Breast epithelium (tissue), 4 donors: Measurements from ENCODE around the gene IQCH. TPM values are rescaled to one million over a fixed set of nuclear protein-coding genes. Genes with fewer than 3 reads are reported as not detected.

Experiments used
- DNase-seq, 2 donors: peaks; one replicate each; pipeline ENCODE4 v3.0.0-alpha.2; 2019; ENCODE audit warnings: low spot score in 2 of 2
- H3K27ac ChIP-seq, 2 donors: fragments of 200-600 bp; sonication (generic) in 1 of 2; one replicate each; pipeline ENCODE4 v1.5.1; 2016 to 2019; ENCODE audit warnings: mild to moderate bottlenecking in 1 of 2
- H3K27me3 ChIP-seq, 2 donors: fragments of 200-600 bp; sonication (generic) in 1 of 2; one replicate each; pipeline versions ENCODE4 v1.5.1 to v1.6.0; 2017 to 2019; ENCODE audit warnings: control low read depth in 1 of 2, mild to moderate bottlenecking in 1 of 2
- H3K36me3 ChIP-seq: fragments of 200-600 bp; one replicate; pipeline ENCODE4 v1.5.1; 2019
- H3K4me1 ChIP-seq, 2 donors: fragments of 200-600 bp; sonication (generic); one replicate each; pipeline ENCODE4 v1.5.1; 2016 to 2019; ENCODE audit warnings: control low read depth in 1 of 2
- H3K4me3 ChIP-seq, 3 donors: fragments of 200-600 bp; sonication (generic); 1 replicate in 2 of 3; 2 replicates in 1 of 3; pipeline ENCODE4 v1.5.1; 2016 to 2019; ENCODE audit warnings: mild to moderate bottlenecking in 3 of 3, moderate library complexity in 2 of 3
- H3K9me3 ChIP-seq, 2 donors: fragments of 200-600 bp; sonication (generic) in 1 of 2; one replicate each; pipeline ENCODE4 v1.5.1; 2016 to 2019; ENCODE audit warnings: control low read depth in 1 of 2
- POLR2A ChIP-seq: fragments of 450-650 bp; IDR thresholded peaks from one replicate; pipeline ENCODE4 v1.6.1; 2016; ENCODE audit warnings: antibody characterized with exemption, mild to moderate bottlenecking, moderate library complexity
- POLR2AphosphoS5 ChIP-seq, 3 donors: sonication (generic); formaldehyde crosslinking; IDR thresholded peaks; one replicate each; pipeline ENCODE4 v1.6.1; 2017; ENCODE audit warnings: antibody characterized with exemption in 3 of 3
- intact Hi-C: fragments of 100-400 bp; cut with DNase I; formaldehyde crosslinking; loops from one replicate; pipeline ENCODE4 v1.15.1; 2023; ENCODE audit warnings: low total_unique reads
- total RNA-seq, 3 donors: library from RNA; depleted of rRNA; stranded (reverse); fragments of >200 nt; gene quantifications; one replicate each; pipeline ENCODE4 v1.1.0, GENCODE V29; 2016
- TF ChIP-seq, protein P1 (sequence below), 3 donors: fragments of 450-650 bp; IDR thresholded peaks; one replicate each; pipeline ENCODE4 v1.5.1; 2016 to 2017; ENCODE audit warnings: antibody characterized with exemption in 3 of 3, mild to moderate bottlenecking in 3 of 3, moderate library complexity in 3 of 3

IQCH gene
- total RNA-seq, 3 donors from 2014 or later = 0.64 to 11.9 (median 6.6) TPM

DNA sequence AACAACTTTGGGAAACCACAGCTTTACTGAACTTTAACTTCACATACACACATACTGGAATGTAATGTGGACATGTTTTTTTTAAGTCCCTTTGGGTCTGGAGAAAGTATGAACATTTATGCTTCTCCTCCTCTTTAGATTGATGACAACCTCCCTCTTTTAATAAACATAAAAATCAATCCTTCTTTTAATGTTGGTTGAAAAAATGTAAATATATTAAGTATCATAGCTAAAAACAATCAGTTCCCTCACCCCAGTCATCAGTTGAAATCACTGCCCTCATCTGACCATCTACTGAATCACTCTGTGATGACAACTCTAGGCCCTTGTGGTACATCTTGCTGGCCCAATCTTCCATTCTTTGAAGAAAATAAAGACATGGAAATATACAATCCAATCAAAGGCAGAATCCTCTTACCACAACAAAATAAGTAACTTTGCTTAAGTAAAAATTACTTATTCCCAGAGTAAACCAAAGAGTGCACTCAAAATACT, 6.5 kb upstream of the IQCH start:
- Histone ChIP-seq H3K9me3 (peaks cover 0 to 6% of the 10 kb centered on the region in 2 donors), H3K27ac (no peak overlapping the region), H3K4me1 (peaks cover 0 to 5% of the 10 kb centered on the region in 2 donors), H3K27me3 (no peaks in the 10 kb centered on the region), H3K36me3 (no peaks in the 10 kb centered on the region), H3K4me3 (no peak overlapping the region)
- intact Hi-C loops = no loop called here
- TF ChIP-seq, protein P1, sequence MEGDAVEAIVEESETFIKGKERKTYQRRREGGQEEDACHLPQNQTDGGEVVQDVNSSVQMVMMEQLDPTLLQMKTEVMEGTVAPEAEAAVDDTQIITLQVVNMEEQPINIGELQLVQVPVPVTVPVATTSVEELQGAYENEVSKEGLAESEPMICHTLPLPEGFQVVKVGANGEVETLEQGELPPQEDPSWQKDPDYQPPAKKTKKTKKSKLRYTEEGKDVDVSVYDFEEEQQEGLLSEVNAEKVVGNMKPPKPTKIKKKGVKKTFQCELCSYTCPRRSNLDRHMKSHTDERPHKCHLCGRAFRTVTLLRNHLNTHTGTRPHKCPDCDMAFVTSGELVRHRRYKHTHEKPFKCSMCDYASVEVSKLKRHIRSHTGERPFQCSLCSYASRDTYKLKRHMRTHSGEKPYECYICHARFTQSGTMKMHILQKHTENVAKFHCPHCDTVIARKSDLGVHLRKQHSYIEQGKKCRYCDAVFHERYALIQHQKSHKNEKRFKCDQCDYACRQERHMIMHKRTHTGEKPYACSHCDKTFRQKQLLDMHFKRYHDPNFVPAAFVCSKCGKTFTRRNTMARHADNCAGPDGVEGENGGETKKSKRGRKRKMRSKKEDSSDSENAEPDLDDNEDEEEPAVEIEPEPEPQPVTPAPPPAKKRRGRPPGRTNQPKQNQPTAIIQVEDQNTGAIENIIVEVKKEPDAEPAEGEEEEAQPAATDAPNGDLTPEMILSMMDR (IDR thresholded peaks at IDR 0.05) = no peak
- TF ChIP-seq POLR2A = no peak
- no peak for TF ChIP-seq POLR2AphosphoS5 (IDR thresholded peaks at IDR 0.05)
- DNase-seq = no peak

DNA sequence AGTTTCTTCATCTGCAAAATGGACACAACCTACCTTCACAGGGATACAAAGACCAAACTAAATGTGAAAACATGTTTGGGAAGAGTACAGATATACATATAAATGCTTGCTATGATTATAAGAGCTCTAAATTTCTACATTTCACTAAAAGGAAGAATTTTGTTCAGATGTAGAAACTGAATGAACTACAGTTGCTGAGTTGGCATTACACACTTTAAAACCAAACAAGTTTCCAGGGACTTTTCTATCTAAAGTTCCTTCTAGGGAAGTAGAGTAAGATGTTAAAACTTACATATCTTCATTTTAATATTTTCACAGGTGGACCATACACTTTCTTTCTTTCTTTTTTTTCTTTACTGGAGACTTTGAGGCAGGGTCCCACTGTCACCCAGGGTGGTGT, 4.8 kb upstream of the IQCH start:
- Histone ChIP-seq H3K9me3 (peaks cover 0 to 6% of the 10 kb centered on the region in 2 donors), H3K4me3 (no peak overlapping the region), H3K27me3 (no peaks in the 10 kb centered on the region), H3K27ac (no peak overlapping the region), H3K36me3 (no peaks in the 10 kb centered on the region), H3K4me1 (peaks cover 0 to 11% of the 10 kb centered on the region in 2 donors)
- intact Hi-C loops = no loop called here
- TF ChIP-seq POLR2AphosphoS5 (IDR thresholded peaks at IDR 0.05) (no peak), POLR2A (no peak)
- TF ChIP-seq, protein P1 (IDR thresholded peaks at IDR 0.05) = no peak
- no peak for DNase-seq

DNA sequence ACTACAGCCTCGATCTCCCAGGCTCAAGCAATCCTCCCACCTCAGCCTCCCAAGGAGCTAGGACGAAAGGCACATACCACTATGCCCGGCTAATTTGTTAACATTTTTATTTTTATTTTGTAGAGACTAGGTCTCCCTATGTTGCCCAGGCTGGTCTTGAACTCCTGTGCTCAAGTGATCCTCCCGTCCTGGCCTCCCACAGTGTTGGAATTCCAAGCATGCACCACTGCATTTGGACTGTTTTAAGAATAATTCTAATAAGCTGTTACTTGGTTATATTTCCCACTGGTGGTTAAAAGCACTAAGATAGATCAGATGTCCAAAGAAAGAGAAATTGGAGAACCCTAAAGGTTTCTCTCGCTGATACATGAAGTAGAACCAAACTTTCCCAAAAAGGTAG, 3.3 kb upstream of the IQCH start:
- intact Hi-C loops = no loop called here
- Histone ChIP-seq H3K4me3 (no peak overlapping the region), H3K27ac (no peak overlapping the region), H3K36me3 (no peaks in the 10 kb centered on the region), H3K27me3 (no peaks in the 10 kb centered on the region), H3K9me3 (peaks cover 0 to 6% of the 10 kb centered on the region in 2 donors), H3K4me1 (peaks cover 0 to 11% of the 10 kb centered on the region in 2 donors)
- no peak for DNase-seq
- TF ChIP-seq POLR2AphosphoS5 (IDR thresholded peaks at IDR 0.05) (no peak), POLR2A (no peak)
- TF ChIP-seq, protein P1 (IDR thresholded peaks at IDR 0.05) = no peak

DNA sequence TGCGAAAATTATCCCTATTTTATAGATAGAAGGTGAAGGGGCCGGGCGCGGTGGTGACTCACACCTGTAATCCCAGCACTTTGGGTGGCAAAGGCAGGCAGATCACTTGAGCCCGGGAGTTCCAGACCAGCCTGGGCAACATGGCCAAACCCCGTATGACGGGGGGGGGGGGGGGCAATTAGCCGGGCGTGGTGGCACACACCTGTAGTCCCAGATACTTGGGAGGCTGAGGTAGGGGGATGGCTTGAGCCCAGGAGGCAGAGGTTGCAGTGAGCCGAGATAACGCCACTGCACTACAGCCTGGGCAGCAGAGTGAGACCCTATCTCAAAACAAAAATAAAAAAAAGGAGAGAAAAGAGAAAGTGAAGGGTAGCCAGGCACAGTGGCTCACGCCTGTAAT, 1.5 kb upstream of the IQCH start:
- H3K4me1 ChIP-seq = peaks cover 0 to 11% of the 10 kb centered on the region in 2 donors
- DNase-seq = no peak
- no peaks in the 10 kb centered on the region for H3K27me3 ChIP-seq
- TF ChIP-seq, protein P1 (IDR thresholded peaks at IDR 0.05) = no peak
- TF ChIP-seq POLR2AphosphoS5 (IDR thresholded peaks at IDR 0.05) = no peak
- no peak for TF ChIP-seq POLR2A
- peak overlapping the region in 1 of 2 donors; percentile 95 for H3K27ac ChIP-seq
- peak overlapping the region in 2 of 3 donors; percentile 82 to 94 for H3K4me3 ChIP-seq
- H3K9me3 ChIP-seq = no peaks in the 10 kb centered on the region
- no peaks in the 10 kb centered on the region for H3K36me3 ChIP-seq
- intact Hi-C loops = no loop called here

DNA sequence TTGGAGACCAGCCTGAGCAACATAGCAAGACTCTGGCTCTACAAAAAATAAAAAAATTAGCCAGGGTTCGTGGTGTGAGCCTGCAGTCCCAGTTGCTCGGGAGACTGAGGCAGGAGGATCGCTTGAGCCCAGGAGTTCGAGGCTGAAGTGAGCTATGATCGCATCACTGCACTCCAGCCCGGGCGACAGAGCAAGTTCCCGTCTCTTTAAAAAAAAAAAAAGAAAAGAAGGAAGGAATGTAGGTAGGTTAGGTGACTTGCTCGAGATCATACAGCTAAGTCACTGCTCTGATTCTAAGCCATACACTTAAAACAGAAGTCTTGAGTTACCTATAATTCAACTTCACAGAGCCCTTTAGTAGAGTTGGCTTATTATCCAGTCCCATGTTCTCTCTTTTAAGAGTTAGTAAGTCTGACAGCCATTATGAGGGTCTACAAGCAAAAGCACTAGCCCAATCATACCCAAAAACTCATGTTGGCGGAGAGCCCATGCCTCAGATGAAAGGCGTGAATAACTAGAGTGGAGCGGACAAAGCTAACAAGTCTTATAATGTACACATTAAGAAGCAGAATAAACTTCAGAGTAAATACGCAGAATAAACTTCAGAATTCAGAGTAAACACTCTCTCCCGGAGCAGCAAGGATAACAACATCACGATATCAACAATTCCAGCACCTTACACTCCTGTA, 893 bp upstream of the IQCH start:
- H3K27ac ChIP-seq = peak overlapping the region; percentile 92 to 95
- H3K4me3 ChIP-seq = peak overlapping the region; percentile 82 to 94 (median 93)
- intact Hi-C loops = no loop called here
- TF ChIP-seq POLR2A = no peak
- TF ChIP-seq, protein P1 (IDR thresholded peaks at IDR 0.05) = no peak
- no peaks in the 10 kb centered on the region for H3K9me3 ChIP-seq
- H3K27me3 ChIP-seq = no peaks in the 10 kb centered on the region
- no peaks in the 10 kb centered on the region for H3K36me3 ChIP-seq
- DNase-seq = no peak
- peaks cover 0 to 11% of the 10 kb centered on the region in 2 donors for H3K4me1 ChIP-seq
